Loucy (cell line): ENCODE results near the gene LCE7A.

Source experiments
- H2AFZ ChIP-seq: fragments of 200-600 bp; sonication (generic); 2 replicates; pipeline ENCODE4 v1.6.0; 2016; ENCODE audit warnings: antibody characterized with exemption, mild to moderate bottlenecking, low read length, moderate library complexity
- H3F3A ChIP-seq: fragments of 200-600 bp; 2 replicates; pipeline ENCODE4 v1.6.0; 2016; ENCODE audit warnings: antibody characterized with exemption, low read depth, mild to moderate bottlenecking
- H3K27me3 ChIP-seq: fragments of 200-600 bp; sonication (generic); 2 replicates; pipeline ENCODE4 v1.6.1; 2014; ENCODE audit warnings: low read length, mild to moderate bottlenecking; ENCODE audit not compliant: insufficient read depth, poor library complexity, severe bottlenecking
- H3K36me3 ChIP-seq: fragments of 200-600 bp; sonication (generic); 2 replicates; pipeline ENCODE4 v1.6.1; 2016; ENCODE audit warnings: low read length; ENCODE audit not compliant: insufficient read depth
- H3K4me1 ChIP-seq: fragments of 200-600 bp; sonication (generic); 2 replicates; pipeline ENCODE4 v1.5.1; 2014; ENCODE audit warnings: low read length, mild to moderate bottlenecking; ENCODE audit not compliant: insufficient read depth, poor library complexity, severe bottlenecking
- H3K4me2 ChIP-seq: fragments of 200-600 bp; sonication (generic); 2 replicates; pipeline ENCODE4 v1.6.0; 2014; ENCODE audit warnings: antibody characterized with exemption, low read length, low read depth, mild to moderate bottlenecking; ENCODE audit not compliant: poor library complexity, severe bottlenecking
- H3K4me3 ChIP-seq: fragments of 200-600 bp; sonication (generic); 2 replicates; pipeline ENCODE4 v1.5.1; 2014; ENCODE audit warnings: low read length, mild to moderate bottlenecking, mixed read lengths; ENCODE audit not compliant: poor library complexity, severe bottlenecking
- H3K79me2 ChIP-seq: fragments of 200-600 bp; sonication (generic); 2 replicates; pipeline ENCODE4 v1.6.1; 2014; ENCODE audit warnings: low read length; ENCODE audit not compliant: insufficient read depth
- H3K9ac ChIP-seq: fragments of 200-600 bp; sonication (generic); 2 replicates; pipeline ENCODE4 v1.6.0; 2014; ENCODE audit warnings: mild to moderate bottlenecking, low read depth, low read length, moderate library complexity; ENCODE audit not compliant: poor library complexity, severe bottlenecking
- H3K9me2 ChIP-seq: fragments of 200-600 bp; sonication (generic); replicated peaks from 2 replicates; pipeline ENCODE4 v1.6.1; 2016; ENCODE audit warnings: low read depth, low read length, mixed read lengths
- H3K9me3 ChIP-seq: fragments of 200-600 bp; sonication (generic); 2 replicates; pipeline ENCODE4 v1.6.1; 2014; ENCODE audit warnings: mild to moderate bottlenecking, antibody characterized with exemption, low read length, low read depth; ENCODE audit not compliant: insufficient read depth
- H4K20me1 ChIP-seq: fragments of 200-600 bp; sonication (generic); 2 replicates; pipeline ENCODE4 v1.6.0; 2014; ENCODE audit warnings: antibody characterized with exemption, low read length, mild to moderate bottlenecking; ENCODE audit not compliant: insufficient read depth, poor library complexity, severe bottlenecking
- EZH2phosphoT487 ChIP-seq: fragments of 200-600 bp; IDR thresholded peaks from 2 replicates; pipeline ENCODE4 v1.6.1; 2018; ENCODE audit warnings: antibody characterized with exemption, mild to moderate bottlenecking, moderate library complexity, borderline replicate concordance
- TF ChIP-seq, protein P1 (sequence below): fragments of 200-600 bp; sonication (generic); conservative IDR thresholded peaks from 2 replicates; pipeline ENCODE4 v1.5.1; 2014; ENCODE audit warnings: mild to moderate bottlenecking, antibody characterized with exemption, low read length

The LCE7A gene

GRCh38 chr1:152909206-152909605, 49.4 kb downstream of the LCE7A start:
- H3K9me2 ChIP-seq, result no peaks in the 10 kb centered on the region
- H3F3A ChIP-seq, result no peaks in the 10 kb centered on the region
- H2AFZ ChIP-seq, result no peak overlapping the region
- TF ChIP-seq, protein P1, sequence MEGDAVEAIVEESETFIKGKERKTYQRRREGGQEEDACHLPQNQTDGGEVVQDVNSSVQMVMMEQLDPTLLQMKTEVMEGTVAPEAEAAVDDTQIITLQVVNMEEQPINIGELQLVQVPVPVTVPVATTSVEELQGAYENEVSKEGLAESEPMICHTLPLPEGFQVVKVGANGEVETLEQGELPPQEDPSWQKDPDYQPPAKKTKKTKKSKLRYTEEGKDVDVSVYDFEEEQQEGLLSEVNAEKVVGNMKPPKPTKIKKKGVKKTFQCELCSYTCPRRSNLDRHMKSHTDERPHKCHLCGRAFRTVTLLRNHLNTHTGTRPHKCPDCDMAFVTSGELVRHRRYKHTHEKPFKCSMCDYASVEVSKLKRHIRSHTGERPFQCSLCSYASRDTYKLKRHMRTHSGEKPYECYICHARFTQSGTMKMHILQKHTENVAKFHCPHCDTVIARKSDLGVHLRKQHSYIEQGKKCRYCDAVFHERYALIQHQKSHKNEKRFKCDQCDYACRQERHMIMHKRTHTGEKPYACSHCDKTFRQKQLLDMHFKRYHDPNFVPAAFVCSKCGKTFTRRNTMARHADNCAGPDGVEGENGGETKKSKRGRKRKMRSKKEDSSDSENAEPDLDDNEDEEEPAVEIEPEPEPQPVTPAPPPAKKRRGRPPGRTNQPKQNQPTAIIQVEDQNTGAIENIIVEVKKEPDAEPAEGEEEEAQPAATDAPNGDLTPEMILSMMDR, result no peak
- TF ChIP-seq EZH2phosphoT487, result no peak
- H3K79me2 ChIP-seq, result no peaks in the 10 kb centered on the region
- no peak overlapping the region for H3K4me2 ChIP-seq
- no peaks in the 10 kb centered on the region for H3K36me3 ChIP-seq
- no peaks in the 10 kb centered on the region for H3K27me3 ChIP-seq
- no peaks in the 10 kb centered on the region for H3K9me3 ChIP-seq
- H3K4me1 ChIP-seq, result no peaks in the 10 kb centered on the region
- H3K4me3 ChIP-seq, result no peak overlapping the region
- no peaks in the 10 kb centered on the region for H4K20me1 ChIP-seq
- no peak overlapping the region for H3K9ac ChIP-seq
